Measurements from ENCODE around the gene LEMD3. TPM values are rescaled to one million over a fixed set of nuclear protein-coding genes. Genes with fewer than 3 reads are reported as not detected.

Gene LEMD3
- polyA plus RNA-seq, 12 donors: 16.6 to 25.3 (median 21.3) TPM; not detected in 1

DNA sequence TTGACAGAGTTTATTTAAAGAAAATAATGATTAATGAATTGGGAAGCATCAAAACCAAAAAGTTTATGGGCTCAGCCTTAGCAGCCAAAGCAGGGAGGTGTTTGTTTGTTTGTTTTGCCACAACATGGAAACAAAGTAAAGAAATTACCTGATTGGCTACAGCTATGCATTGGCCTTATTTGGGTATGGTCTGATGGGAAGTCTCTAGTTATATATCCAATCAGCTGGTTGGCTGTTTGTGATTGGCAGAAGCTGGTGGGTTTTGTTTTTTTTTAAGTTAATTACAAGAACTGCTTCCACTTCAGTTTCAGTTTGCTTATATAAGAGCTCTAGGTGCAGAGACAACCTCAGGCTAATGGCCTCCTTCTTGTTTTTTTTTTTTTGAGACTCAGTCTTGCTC is 4.6 kb upstream of the LEMD3 start:
- DNase-seq: no peak

DNA sequence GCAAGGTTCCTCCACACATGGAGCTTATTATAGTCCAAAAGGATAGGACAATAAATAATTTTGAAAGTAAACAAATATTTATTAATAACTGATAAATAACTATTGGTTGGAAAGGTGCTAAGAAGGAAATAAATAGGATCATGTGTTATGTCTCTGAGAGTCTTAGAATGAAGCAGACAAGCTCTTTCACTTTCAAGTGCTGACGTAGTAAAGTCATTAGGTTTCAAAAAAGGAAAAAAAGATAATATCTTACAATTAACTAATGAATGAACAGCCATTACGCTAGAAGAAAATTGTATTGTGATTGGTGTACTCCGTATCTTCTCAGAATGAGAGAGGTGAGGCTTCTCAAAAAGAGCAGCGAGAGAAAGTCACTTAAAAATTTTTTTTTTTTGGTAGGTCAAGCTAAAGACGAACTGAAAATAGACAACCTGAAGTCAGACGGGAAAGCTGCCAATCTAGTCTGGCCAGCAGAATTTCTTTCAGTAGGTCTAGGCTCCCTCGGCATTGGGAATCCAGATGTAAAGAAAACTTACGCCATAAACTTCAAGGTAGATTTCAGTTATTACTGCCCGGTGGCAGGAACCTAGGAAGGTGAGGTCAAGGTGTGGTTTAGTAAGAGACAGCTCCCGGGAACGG is 583 bp upstream of the LEMD3 start:
- DNase-seq: no peak

DNA sequence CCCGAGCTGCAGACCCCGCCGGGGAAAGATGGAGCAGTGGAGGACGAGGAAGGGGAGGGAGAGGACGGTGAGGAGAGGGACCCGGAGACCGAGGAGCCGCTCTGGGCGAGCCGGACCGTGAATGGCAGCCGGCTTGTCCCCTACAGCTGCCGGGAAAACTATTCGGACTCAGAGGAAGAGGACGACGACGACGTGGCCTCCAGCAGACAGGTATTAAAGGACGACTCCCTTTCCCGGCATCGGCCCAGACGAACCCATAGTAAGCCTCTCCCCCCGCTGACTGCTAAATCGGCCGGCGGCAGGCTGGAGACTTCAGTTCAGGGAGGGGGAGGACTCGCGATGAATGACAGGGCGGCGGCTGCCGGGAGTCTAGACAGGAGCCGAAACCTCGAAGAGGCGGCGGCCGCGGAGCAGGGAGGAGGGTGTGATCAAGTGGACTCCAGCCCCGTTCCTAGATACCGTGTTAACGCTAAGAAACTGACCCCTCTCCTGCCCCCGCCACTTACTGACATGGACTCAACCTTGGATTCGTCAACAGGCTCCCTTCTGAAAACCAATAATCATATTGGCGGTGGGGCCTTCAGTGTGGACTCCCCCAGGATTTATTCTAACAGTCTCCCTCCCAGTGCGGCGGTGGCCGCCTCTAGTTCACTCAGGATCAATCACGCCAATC is 962 bp downstream of the LEMD3 start:
- peak; percentile 49 for DNase-seq

DNA sequence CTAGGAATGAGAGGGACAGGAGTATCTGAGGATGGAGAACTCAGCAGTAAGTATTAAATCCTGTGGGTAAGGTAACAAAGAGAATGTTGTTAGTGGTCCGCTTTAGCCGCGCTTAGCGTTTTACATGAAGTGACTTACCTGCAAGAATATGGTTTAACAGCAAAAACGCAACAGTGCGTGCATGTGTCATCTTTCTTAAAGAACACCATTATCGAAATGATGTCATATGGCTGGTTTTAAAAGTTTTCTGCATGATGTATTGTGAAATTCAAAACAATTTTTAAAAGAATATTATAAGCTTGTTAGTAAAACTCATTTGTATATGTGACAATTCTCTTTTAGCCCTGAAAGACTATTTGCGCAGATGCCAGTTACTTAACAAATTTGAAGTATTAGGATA is 1.7 kb downstream of the LEMD3 start:
- no peak for DNase-seq

DNA sequence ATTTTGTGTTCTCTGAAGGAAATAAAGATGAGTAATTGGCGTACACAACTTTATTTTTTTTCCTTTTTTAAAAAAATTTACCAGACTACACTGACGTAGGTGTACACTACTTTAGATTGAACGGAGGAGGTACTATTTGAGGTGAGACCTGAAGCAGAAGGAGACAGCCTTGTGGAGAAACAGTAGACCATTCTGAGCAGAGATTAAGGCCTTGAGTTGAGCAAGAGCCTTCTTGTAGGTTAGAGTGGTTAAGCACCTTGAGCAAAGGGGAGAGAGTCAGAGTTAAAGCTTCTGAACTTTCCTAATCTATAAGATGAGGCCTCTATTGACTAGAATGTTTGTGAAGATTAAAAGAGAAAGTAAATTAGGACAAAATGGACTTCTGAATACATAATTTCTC is 2.5 kb downstream of the LEMD3 start:
- DNase-seq: no peak

DNA sequence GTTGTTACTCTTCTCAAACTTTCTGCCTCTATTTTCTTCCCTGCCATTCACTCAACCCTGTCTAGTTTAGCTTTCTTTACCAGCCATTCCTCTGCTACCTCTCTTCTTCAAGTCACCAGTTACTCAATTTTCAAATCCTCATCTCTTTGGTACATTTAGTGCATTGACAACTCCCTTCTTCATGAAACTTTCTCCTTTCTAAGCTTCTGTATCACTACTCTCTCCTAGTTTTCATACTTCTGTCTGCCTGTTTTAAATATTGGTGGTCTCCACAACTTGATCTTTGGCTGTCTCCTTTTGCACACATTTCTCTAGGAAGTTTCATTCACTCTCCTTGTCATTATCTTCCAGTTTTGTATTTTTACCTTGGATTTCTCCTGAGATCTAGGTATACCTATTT is 6.0 kb downstream of the LEMD3 start:
- DNase-seq: no peak

DNA sequence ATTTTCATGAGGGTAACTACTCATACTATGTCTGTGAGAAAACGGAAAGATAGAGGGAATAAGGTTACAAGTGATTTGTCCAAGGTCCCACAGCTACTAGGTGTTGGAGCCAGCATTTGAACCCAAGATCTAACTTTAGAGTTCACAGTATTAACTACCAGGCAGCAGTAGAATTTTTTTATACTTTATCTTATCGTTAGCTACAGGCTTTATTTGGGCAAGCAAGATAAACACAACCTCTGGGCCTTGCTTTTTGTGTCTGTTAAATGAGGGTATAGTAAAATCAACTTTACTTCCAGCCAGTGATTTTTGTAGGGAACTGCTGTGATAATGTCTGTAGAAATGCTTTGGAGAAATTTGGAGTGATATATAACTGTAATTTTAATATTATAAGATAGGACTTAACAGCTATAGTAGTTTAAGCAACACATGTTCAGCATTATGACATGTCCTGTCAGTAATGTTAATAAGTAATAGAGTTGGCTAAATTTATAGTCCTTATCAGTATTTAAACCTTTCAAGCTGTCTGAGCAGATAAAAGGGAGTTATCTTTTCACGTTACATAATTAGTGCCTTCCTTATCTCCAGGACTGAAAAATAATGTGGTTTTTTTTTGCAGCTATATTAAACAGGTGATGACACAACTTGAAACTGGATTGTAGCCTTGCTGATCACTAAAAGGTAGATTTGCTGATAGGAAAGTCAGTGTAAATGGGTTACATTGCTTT is 12.8 kb downstream of the LEMD3 start:
- no peak for DNase-seq

DNA sequence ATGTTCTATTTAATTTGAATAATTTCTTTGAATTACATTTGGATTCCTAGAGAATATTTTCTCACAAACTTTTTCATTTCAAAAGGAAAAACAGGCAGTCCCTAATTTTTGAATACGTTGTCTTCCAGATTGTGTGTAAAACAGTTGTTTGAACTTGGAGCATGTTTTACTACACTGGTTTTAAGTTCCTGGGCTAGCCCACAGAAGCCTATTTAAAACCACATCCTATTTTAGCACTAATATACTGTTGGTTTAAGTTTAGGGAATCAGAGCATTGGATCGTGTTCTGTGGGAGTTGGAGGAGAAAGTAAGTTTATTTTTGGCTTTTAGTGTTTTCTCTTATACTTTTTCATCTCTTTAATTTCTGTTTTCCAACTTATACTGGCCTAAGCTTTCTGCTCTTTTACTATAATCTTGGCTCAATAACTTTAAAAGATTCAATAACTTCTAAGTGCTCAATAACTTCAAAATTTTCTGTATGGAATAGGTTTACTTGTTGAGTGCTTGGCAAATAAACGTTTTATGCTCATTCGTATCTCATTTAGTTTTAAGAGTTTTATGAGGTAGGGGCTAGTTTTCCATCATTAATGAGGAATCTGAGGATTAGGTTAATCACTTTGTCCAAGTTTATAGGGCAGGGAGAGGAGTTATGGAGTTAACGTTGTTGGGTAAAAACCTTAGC is 14.9 kb downstream of the LEMD3 start:
- DNase-seq: no peak

DNA sequence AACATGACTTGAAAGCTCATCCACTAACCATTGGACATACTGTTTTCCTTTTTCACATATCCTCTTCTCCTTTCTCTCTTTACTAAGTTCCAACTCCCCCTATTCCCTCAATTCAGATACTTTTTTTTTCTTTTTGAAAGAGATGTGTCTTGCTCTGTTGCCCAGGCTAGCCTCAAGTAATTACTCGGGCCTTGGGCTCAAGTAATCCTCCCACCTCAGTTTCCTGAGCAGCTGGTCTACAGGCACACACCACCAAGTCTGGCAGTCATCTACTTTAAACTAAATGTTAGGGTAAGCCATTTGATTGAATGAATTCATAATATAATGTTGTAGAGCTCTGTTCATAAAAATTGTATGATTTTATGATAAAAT is 15.5 kb downstream of the LEMD3 start:
- no peak for DNase-seq

DNA sequence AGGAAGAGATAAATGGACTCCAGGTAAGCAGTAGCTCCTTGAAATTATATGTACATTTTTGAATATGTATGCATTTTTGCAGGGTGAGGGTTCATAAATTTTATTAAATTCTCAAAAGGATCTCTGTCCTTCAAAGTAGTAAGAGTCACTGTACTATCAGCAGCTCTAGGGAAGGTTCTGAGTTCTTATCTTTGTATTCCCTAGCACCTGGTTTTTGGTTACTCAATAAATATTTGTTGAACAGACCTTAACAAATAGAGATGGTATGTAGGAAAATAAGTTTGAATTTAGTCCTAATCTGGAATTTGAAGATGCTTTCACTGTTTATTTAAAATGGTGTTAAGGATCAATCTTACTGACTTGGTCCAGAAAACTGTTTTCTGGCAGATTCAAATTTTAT is 18.3 kb downstream of the LEMD3 start:
- DNase-seq: no peak

DNA sequence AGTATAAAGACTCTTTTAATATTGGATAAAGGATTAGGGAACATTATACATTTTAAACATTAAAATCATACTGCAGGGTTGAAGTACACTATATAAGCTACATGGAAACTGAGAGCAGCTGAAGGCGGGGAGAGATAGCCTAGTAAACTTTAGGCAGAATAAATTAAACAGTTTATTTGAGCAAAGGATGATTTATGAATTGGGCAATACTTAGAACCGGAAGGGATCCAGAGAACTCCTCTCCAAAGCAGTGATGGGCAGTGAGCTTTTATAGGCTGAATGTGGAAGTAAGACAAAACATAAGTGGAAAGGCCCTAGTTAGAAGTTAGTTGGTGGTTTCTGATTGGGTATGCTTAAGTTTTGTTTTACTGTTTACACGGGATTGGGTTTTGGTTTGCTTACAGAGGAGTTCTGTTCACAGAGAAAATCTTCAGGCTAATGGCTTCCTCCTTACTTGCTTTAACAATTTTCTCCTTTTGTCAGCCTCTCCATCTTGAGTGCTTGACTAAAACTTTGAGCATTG is 18.9 kb downstream of the LEMD3 start:
- DNase-seq: no peak

DNA sequence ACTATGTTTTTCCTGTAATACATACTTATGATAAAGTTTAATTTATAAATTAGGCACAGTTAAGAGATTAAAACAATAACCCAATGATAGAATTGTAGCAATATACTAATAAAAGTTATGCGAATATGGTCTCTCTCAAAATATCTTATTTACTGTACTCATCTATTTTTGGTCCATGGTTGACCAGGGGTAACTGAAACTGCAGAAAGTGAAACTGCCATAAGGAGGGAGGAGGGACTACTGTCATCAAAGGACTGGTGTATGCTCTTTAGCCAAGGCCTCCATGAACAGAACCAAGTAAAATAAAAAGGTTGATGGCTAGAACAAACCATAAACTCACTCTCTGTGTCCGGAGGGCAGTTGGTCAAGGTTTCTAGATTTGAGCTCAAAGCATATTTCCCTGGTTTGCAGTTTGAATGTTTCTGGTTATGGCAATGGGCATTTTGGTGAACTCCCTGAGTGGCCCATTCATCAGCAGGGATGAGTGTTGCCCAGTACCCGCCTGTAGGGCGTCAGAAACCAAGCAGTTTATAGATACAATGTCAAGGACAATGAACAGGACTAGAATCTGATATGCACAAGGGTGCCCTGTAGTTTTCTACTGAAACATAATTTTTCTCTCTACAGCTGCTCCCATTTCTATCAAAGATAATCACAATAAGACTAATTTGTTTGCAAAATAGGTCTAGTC is 19.8 kb downstream of the LEMD3 start:
- DNase-seq: no peak

DNA sequence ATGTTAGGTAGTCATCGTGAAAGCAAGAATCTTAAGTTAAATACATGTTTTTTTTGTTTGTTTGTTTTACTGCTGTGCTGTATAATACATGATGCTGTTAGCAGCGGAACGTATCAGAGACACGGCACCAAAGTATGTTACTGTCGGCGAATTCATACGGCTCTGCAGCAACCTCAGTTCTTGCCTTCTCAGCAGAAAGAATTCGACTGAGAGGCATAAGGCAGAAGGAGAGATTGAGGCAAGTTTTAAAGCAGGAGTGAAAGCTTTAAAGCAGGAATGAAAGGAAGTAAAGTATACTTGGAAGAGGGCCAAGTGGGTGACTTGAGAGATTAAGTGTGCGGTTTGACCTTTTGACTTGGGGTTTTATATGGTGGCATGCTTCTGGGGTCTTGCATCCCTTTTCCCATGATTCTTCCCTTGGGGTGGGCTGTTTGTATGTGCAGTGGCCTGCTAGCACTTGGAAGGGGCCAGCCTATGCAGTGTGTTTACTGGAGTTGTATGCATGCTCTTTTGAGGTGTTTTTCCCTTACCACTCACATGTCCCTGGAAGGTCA is 23.7 kb downstream of the LEMD3 start:
- DNase-seq: no peak

DNA sequence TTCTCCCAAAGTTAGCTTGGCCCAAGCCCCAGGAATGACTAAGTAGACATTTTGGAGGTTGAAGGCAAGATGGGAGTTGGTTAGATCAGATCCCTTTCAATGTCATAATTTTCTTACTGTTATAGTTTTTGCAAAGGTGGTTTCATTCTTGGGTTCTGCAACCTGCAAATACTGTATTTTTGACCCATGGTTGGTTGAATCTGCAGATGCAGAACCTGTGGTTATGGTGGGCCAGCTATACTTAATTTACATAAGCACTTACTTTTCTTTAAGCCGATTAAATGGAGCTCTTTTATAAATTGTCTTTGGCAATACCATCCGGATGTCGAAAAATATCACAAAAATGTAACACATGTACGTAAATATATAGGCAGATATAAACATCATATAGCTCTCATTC is 25.6 kb downstream of the LEMD3 start:
- no peak for DNase-seq

DNA sequence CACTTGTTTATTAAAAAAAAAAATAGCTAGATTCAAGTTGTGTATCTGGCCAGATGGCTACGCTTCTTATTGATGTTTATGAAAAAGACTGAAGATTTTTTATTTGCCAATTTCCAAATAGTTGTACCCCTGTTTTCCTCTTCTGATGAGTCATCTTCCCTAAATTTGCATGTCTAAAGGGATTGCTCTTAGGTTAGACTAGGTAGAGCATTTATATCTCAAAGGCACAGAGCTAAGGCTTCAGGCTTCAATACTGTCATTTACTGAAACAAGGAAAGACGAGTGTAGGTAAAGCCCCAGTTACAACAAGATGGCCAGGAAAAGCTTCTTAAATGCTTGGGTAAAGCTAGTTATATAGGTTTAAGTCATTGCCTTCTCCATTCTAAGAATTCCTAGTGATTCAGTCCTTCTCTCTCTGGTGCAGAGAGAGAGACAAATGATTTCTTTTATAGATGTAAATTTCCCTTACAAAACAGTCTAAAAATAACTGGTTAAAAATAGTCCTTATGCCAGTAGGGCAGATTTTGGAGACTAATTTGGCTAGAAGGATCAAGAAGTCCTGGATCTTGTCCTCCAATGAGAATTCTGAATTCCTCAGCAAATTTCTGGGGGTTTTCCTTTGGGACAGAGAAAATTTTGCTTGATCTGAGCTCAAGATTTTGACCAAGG is 26.1 kb downstream of the LEMD3 start:
- no peak for DNase-seq

DNA sequence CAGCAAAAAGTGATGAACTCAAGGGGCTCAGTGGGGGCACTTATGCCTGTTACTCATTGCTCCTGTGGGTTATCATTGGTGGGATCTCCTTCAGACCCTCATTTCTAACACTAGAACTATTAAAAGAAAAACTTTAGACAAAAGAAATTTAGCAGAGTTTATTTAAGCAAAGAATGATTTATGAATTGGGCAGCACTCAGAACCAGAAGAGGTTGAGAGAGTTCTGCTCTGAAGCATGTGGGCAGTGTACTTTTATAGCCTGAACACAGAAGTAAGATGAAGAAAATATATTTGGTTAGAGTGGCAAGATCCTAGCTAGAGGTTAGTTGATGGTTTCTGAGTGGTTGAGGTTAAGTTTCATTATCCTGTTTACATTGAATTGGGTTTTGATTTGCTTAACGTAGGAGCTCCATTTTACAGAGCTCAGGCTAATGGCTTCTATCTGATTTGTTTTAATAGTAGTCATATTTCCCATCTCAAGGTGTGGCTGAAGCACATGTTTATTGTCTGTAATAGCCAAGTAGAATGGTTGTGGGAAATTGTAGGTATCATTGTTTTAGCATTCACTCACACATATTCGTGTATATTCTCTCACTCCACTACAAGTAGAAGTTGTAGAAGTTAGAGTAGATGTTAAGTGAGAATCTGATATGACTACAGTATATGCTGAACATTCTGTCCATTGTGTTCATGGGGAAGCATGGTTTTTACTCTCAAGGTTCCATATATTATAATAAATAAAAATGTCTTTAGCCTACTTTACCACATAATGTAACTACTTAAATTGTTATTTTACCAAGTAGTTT is 27.6 kb downstream of the LEMD3 start:
- no peak for DNase-seq

DNA sequence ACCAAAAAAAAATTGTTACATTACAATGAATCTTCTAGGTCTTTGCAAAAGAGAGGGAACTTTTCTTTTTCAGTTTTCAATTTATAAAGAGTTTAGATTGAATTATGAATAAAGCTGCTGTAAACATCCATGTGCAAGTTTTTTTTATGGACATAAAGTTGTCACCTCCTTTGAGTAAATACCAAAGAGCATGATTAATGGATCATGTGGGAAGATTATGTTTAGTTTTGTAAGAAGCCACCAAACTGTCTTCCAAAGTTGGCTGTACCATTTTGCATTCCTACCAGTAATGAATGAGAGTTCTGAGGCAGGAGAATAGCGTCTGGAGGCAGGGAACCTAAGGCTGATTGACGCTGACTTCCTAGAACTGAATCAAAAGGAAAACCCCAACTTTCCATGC is 30.2 kb downstream of the LEMD3 start:
- no peak for DNase-seq

DNA sequence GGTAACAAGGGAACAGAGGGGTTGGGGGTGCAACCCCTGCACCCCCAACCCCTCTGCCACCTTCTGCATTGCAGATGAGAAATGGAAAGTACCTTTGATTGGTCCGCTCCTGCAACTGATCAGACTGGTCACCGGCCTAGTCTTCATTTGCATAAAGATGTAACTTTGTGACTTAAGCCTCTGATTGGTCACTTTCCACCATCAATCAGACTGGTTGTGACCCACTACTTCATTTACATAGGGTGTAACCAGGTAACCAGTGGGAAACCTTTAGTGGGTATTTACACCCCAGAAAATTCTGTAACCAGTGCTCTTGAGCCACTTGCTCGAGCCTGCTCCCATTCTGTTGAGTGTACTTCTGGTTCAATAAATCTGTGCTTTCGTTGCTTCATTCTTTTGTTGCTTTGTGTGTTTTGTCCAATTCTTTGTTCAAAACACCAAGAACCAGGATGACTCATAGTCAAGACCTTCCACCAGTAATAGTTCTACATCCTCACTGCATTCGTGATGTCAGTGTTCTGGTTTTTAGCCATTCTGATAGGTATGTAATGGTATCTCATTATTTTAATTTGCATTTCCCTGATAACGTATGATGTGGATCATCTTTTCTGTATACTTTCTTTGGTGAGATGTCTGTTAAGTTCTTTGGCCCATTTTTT is 30.8 kb downstream of the LEMD3 start:
- no peak for DNase-seq

DNA sequence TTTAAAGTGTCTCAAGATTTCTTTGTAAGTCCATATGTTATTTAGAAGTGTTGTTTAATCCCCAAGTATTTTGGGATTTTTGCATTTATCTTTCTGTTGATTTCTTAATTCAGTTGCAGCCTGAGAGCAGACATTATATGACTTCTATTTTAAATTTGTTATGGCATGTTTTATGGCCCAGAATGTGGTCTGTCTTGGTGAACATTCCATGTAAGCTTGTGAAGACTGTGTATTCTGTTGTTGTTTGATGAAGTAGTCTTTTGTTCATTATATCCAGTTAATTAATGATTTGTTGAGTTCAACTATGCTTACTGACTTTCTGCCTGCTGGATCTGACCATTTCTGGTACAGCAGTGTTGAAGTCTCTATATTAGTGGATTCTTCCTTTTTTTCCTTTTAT is 34.0 kb downstream of the LEMD3 start:
- DNase-seq: no peak

Measured in muscle of arm (tissue), 12 donors.